Measurements from ENCODE around the gene PDGFA.

DNA sequence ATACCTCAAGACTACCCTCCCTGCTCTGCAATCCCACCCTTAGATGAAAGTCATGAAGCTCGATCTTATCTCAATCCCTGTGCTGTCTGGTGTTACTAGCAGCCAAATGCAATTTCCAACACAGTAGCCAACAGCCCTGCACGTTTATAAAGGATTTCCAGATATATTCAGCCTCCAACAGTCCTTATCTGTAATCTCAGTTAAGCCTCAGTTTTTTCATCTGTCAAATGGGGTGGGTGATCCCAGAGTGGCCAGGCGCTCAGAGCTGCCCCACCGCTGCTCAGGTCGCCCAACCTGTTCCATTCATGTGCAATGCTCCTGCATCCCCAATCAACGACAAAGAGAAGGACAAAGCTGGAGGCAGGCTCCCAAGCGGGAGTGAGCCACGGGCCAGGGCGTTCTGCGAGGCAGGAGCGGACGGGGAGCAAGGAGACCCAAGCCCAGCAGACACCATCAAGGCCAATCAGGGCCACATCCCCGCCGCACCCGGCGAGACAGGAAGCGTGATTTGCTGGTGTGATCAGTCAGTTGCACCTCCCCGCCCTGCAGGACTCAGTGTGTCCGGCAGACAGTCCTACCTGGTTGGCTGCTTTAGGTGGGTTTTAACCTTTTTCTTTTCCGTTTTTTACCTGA is 19.7 kb downstream of the PDGFA start:
- TF ChIP-seq, protein P1, sequence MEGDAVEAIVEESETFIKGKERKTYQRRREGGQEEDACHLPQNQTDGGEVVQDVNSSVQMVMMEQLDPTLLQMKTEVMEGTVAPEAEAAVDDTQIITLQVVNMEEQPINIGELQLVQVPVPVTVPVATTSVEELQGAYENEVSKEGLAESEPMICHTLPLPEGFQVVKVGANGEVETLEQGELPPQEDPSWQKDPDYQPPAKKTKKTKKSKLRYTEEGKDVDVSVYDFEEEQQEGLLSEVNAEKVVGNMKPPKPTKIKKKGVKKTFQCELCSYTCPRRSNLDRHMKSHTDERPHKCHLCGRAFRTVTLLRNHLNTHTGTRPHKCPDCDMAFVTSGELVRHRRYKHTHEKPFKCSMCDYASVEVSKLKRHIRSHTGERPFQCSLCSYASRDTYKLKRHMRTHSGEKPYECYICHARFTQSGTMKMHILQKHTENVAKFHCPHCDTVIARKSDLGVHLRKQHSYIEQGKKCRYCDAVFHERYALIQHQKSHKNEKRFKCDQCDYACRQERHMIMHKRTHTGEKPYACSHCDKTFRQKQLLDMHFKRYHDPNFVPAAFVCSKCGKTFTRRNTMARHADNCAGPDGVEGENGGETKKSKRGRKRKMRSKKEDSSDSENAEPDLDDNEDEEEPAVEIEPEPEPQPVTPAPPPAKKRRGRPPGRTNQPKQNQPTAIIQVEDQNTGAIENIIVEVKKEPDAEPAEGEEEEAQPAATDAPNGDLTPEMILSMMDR (IDR thresholded peaks at IDR 0.05), result no peak
- no peak for TF ChIP-seq ZNF423 (CRISPR knock-in tag; IDR thresholded peaks at IDR 0.05)
- no peak for TF ChIP-seq JUN (CRISPR knock-in tag; IDR thresholded peaks at IDR 0.05)
- TF ChIP-seq, protein P2, sequence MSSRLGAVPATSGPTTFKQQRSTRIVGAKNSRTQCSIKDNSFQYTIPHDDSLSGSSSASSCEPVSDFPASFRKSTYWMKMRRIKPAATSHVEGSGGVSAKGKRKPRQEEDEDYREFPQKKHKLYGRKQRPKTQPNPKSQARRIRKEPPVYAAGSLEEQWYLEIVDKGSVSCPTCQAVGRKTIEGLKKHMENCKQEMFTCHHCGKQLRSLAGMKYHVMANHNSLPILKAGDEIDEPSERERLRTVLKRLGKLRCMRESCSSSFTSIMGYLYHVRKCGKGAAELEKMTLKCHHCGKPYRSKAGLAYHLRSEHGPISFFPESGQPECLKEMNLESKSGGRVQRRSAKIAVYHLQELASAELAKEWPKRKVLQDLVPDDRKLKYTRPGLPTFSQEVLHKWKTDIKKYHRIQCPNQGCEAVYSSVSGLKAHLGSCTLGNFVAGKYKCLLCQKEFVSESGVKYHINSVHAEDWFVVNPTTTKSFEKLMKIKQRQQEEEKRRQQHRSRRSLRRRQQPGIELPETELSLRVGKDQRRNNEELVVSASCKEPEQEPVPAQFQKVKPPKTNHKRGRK (CRISPR knock-in tag; IDR thresholded peaks at IDR 0.05; ENCODE audit: borderline replicate concordance), result no peak
